GM19324 (cell line): Measurements from ENCODE around the gene SPIN4.
"Not testable (repeated sequence)": the region's sequence is repeated elsewhere in the genome, so short reads cannot be mapped to it uniquely, and the experiment has no call there.

Experiments used
- ATAC-seq: cut with Tn5 transposase; IDR thresholded peaks from one replicate; pipeline ENCODE4 v1.9.1; 2021; ENCODE audit warnings: mild to moderate bottlenecking, moderate library complexity; ENCODE audit not compliant: unreplicated experiment, low FRiP score

Gene SPIN4

DNA sequence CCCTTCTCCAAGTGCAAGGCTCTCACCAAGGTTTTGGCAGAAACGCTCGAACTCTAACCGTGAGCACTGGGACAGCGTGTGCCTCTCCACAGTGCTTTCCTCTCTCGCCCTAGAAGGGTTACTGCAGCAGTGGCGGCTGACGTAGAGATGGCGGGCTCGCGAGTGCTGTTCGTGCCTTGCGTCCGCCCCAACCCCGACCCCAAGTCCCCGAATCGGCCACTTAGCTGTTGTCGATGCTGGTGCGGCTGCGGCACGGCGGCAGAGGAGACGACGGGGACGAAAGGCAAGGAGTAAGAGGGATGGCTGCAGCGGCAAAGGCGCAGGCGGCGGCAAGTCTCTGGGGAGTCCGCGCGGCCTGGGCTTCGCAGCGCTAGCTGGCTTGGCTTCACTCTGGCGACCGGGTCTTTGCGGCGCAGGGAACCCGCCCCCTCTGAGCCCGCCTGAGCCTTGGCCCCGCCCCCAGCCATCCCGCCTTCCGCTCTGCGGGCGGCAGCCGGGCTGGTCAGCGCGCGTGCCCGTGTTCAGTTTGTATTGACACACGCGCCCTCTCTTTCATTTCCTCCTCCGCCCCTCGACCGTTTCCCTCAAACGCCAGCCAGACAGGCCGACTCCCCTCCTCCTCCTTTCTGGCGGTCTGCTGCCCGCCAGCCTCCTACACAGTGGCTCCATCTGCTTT is at the start of gene SPIN4:
SPIN4 (minus strand) TSS at position 392 of the 676 bp plus-strand sequence. CDS start 513 bp downstream, outside the sequence.
- peak; percentile 97 for ATAC-seq

DNA sequence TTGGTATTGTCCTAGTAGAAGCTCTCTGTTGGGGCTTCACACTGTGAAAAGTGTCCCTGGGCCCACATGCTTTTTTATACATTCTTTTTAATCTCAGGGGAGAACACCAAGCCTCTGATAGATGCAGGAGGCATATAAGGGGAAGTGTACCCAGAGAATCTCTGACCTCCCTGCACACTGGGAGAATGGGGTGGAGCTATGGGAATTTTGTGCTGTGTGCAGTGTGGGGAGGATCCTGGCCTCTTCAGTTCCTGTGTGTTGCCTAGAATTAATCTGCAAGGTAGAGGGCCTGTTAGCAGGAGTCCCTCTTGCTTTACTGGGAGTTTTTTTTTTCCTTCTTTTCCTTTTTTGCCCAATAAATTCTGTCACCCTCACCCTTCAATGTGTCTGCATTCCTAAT is 49.2 kb upstream of the SPIN4 start:
- ATAC-seq, result no peak

DNA sequence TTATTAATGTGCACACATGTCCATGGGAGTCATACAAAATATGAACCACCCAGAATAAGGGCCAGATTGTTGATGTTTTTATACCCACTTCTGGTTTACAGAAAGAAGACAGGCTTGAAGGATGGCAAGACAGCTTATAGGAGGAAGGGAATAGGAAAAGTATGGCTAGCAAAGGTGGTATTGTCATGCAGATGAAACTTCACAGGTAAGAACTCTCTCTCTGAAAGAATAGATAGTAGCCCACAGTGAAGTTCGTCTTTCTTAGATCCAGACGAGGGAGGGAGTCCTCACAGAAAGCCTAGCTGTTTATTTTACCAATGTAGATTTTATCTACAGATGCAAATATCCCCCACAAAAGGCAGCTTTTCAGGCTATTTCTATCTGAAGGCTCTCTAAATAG is 43.7 kb upstream of the SPIN4 start:
- no peak for ATAC-seq

DNA sequence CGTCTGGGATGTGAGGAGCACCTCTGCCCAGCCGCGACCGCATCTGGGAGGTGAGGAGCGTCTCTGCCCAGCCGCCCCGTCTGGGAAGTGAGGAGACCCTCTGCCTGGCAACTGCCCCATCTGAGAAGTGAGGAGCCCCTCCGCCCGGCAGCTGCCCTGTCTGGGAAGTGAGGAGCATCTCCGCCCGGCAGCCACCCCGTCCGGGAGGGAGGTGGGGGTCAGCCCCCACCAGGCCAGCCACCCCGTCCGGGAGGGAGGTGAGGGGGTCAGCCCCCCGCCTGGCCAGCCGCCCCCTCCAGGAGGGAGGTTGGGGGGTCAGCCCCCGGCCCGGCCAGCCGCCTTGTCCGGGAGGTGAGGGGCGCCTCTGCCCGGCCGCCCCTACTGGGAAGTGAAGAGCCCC is 42.0 kb upstream of the SPIN4 start:
- not testable (repeated sequence) for ATAC-seq

DNA sequence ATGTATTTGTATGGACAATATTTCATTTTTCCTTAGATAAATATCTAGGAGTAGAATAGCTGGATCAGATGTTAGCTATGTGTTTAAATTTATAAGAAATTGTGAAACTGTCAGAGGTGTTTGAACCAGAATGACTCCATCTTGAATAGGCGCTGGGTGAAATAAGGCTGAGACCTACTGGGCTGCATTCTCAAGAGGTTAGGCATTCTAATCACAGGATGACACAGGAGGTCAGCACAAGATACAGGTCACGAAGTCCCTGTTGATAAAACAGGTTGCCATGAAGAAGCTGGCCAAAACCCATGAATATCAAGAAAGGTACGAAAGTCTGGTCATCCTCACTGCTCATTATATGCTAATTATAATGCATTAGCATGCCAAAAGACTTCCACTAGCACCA is 36.3 kb upstream of the SPIN4 start:
- no peak for ATAC-seq

DNA sequence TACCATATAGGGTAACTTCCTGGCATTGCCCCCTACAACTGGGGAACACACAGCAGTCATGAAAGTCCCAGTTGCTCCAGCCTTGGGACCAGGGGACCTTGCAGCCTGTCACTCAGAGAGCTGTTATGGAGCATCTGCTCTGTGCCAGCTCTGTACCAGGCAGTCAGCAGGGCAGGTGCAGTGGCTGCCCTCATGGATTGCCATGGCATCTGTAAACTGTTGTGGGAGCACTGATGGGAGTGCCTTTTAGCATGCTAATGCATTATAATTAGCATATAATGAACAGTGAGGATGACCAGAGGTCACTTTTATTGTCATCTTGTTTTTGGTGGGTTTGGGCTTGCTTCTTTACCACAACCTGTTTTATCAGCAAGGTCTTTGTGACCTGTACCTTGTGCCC is 33.1 kb upstream of the SPIN4 start:
- ATAC-seq, result not testable (repeated sequence)

DNA sequence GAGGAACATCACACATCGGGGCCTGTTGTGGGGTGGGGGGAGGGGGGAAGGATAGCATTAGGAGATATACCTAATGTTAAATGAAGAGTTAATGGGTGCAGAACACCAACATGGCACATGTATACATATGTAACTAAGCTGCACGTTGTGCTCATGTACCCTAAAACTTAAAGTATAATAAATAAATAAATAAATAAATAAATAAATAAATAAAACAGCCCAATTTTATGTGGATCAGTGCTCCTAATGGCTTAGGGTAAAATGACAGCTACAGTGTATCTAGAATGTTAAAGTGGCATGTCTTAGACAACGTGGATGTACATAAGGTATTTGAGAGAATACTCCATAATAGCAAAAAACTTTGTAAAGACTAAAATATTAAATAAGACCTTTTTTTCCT is 21.9 kb upstream of the SPIN4 start:
- ATAC-seq, result not testable (repeated sequence)

DNA sequence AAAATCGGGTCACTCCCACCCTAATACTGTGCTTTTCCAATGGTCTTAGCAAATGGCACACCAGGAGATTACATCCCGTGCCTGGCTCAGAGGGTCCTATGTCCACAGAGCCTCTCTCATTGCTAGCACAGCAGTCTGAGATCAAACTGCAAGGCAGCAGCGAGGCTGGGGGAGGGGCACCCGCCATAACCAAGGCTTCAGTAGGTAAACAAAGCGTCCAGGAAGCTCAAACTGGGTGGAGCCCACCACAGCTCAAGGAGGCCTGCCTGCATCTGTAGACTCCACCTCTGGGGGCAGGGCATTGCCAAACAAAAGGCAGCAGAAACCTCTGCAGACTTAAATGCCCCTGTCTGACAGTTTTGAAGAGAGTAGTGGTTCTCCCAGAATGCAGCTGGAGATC is 16.6 kb upstream of the SPIN4 start:
- ATAC-seq, result not testable (repeated sequence)

DNA sequence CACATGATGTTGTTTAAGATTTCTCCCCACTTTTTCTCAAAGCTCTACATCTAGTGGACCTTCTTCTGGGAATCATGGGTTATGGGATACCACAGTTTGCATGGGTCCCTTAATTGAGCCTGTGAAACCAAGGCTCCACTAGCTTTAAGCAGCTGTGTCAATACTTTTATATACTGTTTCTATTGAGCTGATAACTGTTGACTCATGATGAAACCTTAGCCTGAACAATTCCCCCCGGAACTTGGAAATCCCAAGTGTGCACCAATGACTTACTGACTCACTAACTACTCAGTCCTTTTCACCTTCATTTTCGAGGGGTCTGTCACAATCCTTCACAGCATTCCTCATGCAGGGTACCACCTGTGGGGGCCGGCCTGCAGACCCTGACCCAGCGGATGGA is 12.7 kb upstream of the SPIN4 start:
- no peak for ATAC-seq

DNA sequence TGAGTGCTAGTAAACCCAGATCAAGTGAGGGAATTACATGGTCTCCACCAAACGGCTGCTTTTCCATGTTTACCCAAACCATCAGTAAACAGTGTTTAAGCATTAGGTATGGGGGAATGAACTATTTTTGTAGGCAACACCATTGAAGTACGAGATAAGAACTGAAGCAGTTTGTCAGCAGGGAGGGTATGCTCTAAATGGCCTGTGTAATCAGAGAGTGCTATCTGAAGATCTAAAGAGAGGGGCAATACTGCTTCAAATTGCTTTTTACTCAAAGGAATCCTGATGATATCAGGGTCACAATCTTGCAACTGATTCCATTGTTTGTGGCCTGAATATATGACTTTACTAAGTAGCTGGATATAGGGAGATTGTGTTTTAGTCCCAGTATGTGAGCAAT is 10.4 kb upstream of the SPIN4 start:
- no peak for ATAC-seq

DNA sequence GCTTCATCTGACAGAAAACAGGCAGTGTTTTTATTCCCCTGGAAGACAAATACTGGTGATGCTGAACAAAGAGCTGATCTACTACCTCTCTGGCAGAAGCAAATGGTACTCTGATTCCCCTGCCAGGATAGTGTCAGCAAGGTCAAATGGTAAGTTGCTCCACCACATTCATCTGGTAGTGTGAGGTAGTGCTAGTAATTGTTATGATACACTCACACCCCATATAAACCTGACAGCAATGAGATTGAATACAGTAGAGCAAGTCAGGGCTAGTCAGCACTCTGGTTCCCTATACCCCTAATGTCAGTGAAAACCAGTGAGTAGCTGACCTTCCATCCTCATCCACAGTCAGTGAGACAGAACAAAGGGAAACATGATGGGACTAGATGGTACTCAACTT is 3.4 kb upstream of the SPIN4 start:
- ATAC-seq, result no peak

DNA sequence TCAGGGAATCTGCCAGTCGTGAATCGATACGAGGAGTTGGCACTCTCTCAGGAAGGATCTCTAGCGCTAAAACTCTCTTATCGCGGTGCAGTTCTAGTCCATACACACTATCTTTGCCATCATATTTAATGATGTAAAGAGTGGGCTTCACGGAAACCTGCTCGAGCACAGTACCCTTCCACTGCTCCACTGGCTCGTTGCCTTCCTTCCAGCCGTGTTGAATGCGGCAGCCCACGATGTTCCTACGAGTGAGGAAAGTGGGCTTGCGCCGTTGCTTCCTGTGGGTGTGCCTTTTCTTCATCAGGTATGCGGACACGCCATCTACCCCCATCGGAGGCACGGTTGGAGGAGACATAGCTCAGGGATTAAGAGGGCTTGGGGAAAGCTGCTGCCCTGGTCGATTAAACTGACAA is 661 bp downstream of the SPIN4 start:
- peak; percentile 35 for ATAC-seq

DNA sequence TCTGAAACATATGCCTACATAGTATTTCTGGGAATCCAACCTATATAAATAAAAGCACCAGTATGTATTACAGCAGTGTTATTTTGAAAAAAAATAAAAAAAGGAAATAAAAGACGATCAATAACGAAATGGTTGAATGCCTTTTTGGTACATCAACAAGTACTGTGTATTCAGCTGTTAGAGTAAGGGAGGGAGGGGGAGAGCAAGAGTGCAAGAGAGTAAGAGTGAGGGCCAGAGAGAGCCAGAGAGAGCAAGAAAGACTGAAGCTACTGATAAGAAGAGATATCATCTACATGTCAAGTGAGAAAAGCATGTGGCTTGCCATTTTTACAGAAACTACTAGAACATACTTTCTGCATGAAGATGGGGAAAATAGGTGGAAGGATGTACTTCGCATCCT is 1.8 kb downstream of the SPIN4 start:
- no peak for ATAC-seq

DNA sequence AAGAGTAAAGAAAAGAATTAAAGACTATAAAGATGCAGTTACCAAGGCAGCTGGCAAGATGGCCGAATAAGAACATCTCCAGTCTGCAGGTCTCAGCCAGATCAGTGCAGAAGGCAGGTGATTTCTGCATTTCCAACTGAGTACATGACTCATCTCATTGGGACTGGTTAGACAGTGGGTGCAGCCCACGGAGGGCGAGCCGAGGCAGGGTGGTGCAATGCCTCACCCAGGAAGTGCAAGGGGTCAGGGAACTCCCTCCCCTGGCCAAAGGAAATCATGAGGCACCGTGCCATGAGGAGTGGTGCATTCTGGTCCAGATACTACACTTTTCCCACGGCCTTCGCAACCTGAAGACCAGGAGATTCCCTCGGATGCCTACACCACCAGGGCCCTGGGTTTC is 20.5 kb downstream of the SPIN4 start:
- ATAC-seq, result no peak

DNA sequence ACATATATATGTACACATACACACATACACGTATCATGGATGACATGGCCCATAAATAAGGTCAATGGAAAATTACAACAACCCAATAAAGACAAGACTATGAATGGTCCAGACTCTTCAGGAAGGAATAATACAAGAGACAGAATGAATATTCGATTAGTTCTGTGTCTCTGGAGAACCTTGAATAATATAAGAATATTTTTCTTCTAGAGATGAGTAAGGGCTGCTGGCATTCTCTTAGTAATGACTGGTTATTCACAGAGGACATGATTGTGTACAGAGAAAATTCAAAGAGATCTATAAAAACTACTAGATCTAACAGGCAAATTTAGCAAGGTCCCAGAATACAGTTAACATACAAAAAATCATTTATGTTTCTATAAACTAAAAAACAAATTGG is 23.3 kb downstream of the SPIN4 start:
- ATAC-seq, result no peak

DNA sequence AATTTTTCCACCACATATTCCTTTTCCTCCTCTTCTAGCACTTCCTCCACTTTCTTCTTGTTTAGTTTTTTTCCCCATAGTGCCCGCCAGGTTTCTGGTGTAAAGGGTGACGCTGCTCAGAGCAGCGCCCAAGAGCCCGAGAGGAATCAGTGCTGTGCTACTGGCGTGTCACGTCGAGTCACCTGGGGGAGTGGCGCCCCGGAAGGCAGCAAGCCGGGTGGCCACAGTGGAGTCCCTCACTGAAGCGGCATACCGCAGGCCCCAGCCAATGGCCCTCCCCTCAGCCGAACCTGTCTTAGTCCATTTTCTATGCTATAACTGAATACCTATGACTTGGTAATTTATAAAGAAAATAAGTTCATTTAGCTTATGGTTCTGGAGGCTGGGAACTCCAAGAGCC is 51.5 kb downstream of the SPIN4 start:
- ATAC-seq, result no peak
